ENCODE measurements around the gene RNF44.

RNF44 gene

DNA sequence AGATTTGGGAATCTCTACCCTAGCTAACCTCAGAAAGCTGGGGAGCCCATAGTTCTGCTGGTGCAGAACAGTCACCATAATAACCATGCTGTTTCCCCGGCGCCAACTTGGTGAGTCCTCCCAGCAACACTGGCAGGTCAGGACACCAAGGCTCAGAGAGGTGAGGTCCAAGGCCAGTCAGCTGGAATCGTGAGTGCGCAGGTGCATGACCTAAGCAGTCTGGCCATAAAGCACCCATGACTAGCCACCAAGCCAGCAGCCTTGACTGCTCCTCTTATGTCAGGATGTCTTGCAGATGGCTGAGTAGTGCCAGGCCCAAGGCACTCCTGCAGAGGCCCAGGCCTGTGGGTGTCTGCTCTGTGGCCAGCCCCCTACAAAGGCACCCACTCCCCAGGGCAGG is 2.6 kb downstream of the RNF44 start:
- no peak for DNase-seq

DNA sequence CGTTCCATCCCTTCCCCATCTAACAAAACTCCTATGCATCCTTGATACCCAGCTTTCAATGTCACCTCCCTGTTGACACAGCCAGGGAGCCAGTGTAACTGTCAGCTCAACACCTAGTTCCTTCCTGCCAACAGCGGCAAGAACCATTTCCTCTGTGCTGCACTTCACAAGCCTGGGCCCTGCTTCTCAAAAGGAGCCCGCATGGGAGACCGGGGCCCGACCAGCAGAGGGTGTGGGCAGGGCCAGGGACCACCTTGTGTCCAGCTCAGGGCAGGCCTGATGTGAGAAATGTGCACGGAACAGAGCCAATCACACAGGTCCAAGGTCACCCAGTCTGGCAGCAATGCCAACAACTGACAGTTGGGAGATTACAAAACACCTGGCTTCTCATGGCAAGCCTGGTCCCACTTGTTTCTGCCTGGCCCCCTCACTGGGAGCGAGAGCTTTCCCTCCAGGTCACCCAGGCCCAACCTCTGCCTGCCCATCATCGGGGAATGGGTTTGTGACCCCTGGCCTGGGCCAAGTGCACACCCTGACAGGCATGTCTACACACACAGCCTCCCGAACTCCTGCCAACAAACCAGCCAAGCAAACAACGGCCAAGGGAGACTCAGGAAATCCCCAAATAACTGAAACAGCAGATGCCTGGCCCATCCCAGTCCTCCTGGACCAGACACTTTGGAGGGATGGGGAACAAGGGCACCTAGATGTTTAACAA is 3.1 kb downstream of the RNF44 start:
- DNase-seq: peak; percentile 71

DNA sequence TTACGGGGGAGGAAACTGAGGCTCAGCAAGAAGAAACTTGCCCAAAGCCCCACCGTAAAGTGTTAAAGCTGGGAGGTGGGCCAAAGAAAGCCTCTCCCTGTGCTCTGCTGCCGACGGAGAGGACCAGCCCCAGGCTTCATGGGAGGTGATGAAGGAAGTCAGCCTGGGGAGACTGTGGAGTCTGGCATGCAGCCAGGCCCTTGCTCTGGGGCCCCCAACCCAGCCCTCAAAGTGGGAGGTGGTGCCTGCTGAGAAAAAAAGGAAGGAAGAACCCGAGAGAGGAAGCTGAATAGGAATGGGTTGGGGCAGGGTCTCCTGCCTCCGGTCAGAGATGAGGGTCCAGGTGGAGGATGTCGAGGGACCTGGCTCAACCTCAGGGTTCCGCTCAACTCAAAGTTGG is 3.8 kb downstream of the RNF44 start:
- no peak for DNase-seq

DNA sequence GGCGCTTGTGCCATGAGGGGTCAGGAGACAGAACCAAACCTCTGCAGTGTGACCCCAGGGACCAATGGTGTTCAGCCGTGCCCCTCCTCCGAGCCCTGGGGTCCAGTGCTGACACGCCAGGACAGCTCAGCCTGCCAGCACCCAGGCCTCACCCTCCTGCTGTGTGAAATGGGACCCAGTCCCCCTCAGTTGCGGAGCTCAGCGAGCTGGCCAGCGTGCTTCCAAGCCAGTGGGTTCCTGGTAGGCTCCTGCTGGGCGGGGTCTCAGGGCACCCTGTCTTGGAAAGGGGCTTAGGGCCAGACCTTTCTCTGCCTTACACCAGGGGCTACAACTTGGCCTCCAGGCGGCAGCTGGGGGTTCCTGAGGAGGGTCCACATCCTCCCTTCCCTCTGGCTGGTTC is 4.4 kb downstream of the RNF44 start:
- no peak for DNase-seq

DNA sequence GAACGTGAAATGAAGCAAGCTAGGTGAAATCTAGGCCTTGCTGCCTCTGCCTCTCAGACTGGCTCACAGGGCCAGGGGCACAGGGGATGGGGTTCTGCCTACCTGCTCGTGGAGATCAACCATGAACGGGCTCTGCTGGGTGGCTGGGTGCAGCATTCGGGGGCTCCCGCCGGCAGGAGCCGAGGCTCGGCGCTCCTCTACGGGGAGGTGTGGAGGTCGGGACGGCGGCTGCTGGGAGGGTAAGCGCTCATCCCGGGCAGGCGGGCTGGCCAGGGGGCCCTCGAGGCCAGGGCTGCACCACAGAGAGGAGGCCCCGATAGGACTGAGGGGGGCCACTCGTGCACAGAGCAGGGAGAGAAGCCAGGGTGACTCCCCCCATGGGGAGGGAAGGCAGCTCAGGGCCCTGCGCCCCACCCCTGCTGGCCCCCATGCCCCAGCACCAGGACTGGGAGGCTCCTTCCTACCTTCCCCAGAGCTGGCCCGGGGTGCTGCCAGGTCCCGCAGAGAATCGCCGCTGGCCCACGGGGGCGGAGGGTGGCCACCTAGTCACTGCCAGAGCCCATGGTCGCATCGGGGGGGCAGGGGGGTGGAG is 5.2 kb downstream of the RNF44 start:
- DNase-seq: no peak

DNA sequence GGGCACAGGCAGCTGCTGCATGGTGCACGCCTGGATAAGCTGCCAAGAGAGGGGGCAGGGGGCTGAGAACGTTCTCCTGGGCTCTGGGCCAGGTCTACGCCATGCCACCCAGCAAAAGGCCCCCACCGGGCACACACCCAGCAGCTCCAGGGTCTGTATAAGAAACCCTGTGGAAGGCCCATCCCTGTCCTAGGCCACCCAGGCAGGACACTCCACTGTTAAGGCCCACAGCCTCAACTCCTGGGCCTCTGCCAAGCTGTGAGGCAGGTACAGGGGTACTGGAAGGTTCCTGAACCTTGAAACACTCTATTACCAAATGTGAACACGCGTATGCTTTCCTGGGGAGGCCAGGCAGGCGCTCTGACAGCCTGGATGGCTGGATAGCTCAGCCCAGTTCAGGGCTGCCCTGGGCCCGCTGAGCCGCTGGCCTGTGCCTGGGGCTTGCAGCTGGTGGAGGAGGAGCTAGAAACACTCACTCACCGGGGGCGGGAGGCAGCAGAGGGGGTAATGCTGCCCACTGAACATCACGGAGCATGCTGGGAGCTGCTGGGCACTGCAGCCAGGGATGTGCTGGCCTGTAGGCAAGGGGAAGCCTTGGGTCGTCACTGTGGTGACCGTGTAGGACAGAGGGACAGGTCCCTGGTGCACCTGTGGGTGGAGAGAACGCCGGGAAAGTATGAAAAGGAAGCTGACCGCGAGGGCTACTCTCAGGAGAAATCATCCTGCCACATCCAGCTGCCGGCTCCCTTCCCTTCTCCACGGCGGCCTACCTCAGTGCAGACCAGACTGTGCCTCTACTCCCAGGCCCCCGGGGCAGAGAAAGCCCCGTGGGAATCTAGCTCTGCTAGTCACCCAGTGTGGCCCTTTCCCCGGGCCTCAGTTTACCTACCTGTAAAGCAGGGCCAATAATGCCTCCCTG is 6.0 kb downstream of the RNF44 start:
- peak; percentile 71 for DNase-seq

DNA sequence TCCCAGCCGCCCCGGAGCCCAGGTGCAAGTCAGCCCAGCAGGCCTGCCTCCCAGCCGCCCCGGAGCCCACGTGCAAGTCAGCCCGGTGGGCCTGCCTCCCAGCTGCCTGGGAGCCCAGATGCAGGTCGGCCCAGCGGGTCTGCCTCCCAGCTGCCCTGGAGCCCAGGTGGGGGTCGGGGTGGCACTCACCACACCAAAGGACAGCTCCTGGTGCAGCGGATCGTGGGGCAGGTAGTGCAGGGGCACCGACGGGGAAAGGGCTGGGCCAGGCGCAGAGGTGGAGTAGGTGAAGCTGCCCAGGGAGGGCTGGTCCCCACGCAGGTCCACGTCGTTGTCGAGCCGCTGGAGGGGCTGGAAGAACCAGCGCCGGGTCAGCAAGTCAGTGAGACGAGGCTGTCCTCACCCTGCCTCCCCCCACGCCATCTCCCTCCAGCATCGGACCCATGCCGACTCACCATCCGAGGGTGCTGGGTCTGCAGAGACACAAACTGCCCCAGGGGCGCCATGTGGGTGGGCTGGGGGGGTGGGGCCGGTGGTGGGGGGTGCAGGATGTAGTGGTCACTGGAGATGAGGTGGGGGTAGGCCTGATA is 6.7 kb downstream of the RNF44 start:
- DNase-seq: no peak

DNA sequence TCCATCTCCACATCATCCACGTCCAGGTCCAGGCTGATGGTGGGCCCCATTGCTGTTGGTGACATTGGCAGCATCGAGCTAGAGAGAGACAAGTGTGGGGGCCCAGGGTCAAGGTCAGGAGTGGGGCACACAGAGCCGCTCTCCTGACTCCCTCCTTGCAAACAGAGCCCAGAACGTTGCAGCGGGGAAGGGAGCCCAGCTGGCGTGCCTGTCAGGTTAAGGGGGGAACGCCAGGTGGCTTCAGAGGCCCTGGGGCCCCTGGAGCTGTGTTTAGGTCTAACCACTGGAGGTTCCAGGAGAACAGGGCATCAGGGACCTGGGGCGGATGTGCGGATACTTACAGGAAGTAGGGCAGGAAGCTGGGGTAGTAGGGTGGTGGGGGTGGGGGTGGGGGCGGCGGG is 7.5 kb downstream of the RNF44 start:
- peak; percentile 63 for DNase-seq

DNA sequence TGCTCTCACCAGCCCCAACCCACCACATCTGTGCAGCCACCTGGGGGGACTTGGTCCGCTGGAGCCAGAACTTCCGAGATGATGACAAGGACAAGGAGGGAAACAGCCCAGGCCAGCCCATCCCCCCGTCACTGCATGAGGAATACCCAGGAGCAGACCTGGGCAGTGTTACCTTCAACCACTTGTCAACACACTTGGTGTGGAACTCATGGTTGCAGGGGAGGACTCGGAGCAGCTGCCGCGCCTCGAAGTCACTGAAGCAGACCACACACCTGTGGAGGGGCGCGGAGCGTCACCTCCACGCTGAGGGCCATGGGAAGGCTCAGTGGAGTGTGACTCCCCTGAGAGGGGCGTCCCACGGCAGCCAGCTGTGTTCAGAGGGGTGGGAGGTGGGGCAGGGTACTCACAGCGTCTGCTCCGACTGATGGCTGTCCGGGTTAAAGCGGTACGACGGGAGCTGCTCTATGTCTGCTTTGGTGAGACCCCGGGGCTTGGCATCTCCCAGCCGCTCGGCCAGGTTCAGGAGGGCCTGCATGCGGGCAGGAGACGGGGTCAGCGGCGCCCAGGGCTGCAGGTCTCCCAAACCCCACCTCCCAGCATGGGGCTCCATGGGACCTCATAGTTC is 8.0 kb downstream of the RNF44 start:
- no peak for DNase-seq

DNA sequence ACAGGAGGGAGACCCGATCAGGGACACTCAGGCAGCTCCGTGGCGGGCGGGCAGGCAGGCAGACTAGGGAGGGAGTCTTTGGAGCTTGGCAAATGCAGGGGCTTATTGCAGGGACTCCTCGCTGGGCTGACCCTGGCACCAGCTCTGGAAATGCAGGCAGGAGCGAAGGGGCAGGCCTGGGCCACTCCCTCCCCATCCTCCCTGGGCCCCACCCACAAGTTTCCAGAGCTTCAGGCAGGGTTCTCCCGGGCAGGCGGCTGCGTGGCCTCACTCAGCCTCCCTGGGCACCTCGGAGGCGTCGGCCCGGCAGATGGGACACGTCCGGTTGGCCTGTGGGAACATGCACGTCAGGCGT is 8.5 kb downstream of the RNF44 start:
- no peak for DNase-seq

DNA sequence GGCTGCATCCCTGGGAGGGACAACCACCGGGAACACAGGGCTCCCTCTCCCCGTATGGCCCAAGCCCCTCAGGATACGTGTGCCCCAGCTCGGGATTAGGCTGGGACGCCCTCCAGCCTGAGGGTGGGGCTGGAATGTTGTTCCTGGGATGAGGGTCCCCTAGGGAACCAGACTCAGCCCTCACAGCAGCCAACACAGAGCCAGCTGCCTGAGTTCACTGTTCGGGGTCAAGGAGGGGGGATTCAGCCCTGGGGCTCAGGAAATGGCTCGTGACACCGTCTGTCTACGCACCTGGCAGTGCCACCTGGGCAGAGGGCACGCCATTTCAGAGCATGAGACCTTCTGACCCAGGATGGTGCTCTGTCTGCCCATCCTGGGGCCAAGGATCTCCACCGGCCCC is 8.9 kb downstream of the RNF44 start:
- no peak for DNase-seq

DNA sequence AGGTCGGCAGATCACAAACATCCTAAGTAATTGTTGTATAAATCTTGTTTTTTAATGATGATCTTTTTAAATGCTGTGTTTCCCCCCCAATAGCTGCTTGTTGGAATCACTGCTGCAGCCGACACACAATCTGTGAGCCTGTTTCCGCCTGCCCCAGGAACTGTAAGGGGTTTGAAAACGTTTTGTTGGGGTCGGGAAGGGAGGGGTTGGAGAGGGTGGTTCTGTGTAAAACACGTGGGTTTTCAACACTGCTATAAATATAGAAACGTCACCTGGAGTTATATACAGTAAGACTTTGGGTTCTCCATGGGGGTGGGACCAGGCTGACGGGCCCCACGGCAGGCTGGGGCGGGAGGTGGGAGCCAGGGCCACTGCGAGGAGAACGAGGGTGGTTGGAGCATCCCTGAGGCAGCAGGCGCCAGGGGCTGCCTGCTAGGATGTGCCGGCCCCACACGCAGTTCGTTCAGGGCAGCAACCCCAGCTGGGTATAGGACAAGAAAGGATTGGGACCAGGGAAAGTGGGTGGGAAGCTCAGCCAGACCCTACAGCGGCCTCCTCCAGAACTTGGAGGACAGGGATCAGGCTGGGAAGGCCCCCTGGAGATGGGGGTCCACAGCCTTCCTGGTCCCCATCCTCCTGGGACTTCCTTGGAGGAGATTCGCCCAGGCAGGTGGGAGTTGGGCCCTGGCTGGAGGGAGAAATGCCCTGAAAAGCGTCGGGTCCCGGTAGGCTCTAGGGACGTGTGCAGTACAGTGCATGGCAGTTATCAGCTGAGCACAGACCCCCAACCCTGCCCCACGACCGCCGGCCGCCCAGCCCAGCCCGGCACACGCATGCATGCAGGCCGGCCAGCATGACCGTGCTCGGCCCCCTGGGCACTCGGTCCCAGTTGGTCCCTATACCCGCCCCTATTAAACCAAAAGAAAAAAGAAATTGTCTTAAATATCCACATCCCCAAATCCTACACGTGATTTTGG is 9.7 kb downstream of the RNF44 start:
- no peak for DNase-seq

DNA sequence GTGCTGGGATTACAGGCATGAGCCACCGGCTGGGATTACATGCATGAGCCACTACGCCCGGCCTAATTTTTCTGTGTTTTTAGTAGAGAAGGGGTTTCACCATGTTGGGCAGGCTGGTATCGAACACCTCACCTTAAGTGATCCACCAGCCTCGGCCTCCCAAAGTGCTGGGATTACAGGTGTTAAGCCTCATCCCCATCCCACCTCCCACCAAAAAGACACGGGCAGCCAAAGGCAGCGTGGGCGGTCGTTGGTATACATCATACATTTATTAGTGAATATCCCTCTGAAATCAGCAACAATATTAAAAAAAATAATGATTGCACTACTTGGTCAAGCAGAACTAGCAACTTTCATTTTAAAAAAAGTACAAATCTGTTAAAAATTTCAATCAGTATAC is 10.7 kb downstream of the RNF44 start:
- no peak for DNase-seq

DNA sequence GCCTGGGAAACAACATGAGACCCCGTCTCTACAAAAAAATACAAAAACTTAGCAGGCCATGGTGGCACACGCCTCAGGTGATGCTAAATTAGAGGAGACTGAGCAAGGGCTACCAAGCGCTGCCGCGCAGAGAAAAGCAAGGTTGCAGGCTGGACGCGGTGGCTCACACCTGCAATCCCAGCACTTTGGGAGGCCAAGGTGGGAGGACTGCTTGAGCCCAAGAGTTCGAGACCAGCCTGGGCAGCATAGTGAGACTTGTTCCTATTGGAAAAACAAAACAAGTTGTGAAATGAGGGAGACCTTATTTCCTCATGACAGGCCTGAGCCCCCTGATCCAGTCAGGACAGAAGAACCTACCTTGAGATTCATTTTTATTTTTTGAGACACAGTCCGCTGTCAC is 11.5 kb downstream of the RNF44 start:
- DNase-seq: no peak

DNA sequence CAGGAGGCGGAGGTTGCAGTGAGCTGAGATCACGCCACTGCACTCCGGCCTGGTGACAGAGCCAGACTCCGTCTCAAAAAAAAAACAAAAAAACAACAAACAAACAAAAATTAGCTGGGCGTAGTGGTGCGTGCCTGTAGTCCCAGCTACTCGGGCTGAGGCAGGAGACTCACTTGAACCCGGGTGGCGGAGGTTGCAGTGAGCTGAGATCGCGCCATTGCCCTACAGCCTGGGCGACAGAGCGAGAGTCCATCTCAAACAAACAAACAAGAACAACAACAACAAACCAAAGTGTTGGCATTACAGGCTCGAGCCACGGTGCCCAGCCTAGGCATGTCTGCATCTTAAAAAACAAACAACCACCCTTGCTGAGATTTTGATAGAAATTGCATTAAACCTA is 12.2 kb downstream of the RNF44 start:
- DNase-seq: no peak

DNA sequence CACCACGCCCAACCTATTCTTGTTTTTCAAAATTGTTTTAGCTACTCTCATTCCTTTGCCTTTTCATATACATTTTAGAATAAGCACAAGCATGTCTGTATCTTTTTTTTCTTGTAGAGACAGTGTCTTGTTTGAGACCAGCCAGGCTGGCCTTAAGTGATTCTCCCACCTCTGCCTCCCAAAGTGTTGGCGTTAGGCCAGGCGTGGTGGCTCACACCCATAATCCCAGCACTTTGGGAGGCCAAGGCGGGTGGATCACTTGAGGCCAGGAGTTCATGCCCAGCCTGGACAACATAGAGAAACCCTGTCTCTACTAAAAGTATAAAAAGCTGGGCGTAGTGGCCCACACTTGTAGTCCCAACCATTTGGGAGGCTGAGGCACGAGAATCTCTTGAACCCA is 13.1 kb downstream of the RNF44 start:
- no peak for DNase-seq

DNA sequence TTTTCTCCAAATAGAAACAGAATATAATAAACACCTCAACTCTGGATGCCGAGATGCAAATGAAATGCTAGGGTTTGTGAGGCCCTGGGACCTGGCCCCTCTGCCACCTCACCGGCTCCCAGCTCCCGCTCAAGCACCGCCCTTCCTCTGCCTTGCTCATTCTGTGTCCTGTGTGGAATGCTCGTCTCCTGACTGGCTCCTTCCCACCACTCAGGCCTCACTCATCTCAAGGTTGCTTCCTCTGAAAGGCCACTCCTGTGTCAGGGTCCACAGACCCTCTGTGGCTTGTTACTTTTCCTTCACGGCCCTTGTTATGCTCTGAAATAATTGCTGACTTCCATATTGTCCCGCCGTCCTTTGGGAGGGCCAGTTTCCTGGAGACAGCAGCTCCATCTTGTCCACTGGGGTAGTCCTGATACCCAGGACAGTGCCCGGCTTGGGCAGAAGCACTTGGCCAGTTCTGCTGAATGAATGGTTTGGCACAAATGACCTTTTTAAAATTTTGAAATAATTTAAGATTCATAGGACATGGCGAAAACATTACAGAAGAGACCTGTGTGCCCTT is 15.4 kb downstream of the RNF44 start:
- DNase-seq: no peak

DNA sequence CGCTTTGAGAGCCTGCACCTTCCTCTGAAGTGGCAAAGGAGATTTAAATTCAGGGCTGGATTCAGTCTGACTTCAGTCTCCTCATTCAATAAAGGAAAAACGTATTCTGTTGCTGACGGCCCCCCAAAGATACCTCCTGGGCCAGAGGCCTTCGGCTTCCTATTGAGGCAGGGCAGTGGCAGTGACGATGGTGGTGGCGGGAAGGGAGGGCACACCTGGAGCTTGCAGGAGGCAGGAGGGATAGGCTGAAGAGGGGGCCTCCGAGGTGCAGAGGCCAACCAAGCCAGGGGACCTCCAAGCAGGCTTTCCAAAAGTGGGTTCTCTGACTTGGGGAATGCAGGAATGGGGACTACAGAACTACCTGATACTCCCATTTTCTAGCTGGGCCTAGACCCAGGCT is 15.9 kb downstream of the RNF44 start:
- no peak for DNase-seq

DNA sequence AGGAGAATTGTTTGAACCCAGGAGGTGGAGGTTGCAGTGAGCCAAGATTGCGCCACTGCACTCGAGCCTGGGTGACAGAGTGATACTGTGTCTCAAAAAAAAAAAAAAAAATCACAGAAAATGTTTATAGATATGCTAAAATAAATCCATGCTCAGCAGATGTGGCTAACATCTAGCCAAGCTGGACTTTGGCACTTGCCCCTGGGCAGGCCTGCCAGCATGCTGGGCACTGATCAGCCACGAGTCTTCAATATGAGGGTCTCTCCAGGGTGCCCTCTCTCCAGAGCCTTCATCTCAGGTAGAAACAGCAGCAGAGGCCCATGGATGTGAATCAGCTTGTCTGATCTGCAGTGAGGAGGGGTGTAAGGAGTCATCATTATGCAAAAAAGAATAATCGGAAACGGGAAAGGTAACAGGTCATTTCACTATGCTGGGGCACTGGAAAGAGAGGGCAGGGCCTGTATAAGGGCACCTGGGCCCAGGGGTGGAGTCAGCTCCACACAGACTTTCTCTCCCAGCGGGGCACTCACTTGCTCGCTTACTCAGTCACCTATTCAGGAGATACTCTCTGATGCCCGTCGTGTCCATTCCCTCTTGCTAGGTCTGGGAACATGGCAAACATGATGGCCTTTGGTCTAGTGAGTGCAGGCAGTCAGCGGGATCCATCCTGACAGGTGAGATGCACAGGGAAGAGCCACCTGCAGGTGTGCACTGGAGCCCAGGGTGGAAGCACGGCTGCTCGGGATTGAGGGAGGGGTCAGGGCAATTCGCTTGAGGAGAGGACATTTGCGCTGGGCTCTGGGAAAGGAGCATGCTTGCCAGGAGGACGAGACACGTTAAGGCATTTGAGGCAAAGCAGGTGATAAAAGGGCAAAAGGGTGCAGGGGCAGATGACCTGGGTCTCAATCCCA is 17.1 kb downstream of the RNF44 start:
- no peak for DNase-seq

DNA sequence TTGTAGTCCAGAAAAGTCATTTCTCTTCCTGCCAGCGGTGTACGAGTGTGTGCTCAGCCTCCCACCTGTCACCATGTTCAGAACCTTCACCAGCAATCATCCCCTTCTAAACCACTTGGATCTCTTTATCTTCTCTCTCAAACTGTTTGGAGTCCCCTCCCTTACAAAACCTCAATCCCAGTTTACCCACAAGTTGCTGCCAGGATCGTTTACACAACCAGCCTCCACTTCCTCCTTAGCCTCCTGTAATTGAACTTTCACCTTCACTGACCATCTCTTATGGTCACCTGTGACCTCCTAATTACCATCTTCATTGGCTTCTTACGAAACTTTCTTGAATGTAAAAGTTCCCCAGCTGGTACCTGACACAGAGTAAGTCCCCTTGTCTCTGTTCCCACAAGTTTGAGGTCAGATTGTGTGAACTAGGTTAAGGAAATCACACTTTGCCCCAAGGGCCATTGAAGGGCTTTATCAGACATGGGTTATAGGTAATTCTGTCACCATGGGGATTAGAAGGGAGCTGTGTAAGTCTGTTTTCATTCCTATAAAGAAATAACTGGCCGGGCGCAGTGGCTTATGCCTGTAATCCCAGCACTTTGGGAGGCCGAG is 20.0 kb downstream of the RNF44 start:
- DNase-seq: no peak

Measured in activated CD8-positive, alpha-beta memory T cell treated with anti-CD3 and anti-CD28 coated beads, Interleukin-2, amount 50 U/mL, for 48 hours (primary cell).